Measurements from ENCODE around the gene SEC16A.

SEC16A gene

DNA sequence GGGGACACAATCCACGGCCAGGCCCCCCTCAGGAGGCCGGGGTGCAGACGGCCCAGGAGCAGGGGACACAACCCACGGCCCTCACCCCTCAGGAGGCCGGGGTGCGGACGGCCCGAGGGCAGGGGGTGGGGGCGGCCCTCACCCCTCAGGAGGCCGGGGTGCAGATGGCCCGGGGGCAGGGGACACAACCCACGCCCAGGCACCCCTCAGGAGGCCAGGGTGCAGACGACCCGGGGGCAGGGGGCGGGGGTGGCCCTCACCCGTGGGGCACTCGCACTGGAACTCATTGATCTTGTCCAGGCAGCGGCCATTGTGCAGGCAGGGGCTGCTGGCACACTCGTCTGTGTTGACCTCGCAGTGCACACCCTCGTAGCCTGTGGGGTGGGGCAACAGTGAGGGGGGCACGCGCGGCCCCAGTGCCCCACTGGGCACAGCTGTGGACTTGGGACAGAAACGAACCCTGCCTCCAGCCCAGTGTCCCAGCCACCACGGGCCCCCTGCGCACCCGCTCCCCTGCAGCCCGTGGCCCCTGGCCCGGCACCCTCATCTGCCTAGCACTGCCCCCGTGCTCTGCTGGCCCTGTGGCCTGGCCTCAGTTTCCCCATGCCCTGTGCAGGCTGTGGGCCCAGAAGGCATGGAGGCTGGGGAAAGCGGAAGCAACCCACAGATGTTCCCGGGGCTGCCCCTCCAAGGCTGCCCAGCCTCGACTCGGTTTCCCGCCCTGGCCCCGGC is 34.3 kb upstream of the SEC16A start:
- DNase-seq = no peak

DNA sequence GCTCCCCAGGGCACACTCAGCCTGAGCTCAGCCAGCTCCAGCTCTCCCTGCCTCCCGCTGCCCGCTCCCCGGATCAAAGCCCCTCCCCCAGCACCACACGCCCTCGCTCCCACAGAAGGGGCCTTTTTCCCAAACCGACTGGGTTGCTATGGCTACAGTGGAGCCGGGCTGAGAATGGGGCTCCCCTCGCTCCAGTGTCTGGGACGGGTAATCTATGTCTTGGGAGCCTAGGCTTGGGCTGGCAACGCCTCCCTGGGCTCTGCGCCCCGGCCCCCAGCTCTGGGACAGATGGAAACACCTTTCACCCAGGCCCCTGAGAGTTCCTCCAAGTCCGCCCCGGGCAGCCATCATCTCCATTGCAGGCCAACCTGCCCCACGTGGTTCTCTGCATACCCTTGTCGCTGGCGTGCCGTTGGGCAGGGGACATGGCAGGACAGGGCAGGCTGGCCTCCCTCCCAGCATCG is 33.4 kb upstream of the SEC16A start:
- DNase-seq = no peak

DNA sequence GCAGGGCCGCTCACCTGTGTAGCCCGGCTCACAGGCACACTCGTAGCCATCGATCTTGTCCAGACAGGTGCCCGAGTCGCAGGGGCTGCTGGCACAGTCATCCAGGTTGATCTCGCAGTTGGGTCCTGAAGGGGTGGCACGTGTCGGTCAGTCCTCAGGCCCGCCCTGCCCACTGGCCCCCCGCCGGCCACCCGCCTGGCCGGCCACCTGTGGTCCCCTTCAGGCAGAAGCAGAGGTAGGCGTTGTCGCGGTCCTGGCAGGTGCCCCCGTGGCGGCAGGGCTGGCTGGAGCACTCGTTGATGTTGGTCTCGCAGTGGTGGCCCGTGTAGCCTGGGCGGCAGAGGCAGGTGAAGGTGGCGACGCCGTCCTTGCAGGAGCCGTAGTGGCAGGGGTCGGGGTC is 32.4 kb upstream of the SEC16A start:
- no peak for DNase-seq

DNA sequence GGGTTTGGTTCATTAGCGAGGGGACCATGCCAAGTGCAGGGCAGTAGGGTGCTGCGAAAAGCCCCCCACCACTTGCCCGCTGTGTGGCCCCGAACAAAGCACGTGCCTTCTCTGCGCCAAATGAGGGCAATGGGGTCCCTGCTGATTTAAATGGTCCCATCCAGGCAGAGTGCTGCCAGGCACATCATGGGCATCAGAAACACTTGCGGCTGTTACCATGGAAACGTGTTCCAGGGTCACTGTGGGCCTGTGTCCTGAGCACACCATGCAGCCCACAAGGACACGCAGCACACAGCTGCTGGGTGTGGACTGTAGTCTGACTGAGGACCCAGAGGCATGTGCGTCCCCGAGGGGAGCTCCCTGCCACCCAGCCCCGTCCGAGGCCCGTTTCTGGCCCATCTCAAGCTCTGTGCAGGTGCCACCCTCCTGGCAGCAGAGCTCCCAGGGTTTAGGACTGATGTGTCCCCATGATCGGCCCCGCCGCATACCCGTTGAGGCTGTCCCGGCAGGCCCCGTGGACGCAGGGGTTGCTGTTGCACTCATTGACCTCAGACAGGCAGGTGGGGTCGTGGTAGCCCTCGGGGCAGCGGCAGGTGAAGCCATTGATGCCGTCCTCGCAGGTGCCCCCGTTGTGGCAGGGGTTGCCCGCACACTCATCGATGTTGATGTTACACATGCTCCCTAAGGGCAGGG is 31.3 kb upstream of the SEC16A start:
- no peak for DNase-seq

DNA sequence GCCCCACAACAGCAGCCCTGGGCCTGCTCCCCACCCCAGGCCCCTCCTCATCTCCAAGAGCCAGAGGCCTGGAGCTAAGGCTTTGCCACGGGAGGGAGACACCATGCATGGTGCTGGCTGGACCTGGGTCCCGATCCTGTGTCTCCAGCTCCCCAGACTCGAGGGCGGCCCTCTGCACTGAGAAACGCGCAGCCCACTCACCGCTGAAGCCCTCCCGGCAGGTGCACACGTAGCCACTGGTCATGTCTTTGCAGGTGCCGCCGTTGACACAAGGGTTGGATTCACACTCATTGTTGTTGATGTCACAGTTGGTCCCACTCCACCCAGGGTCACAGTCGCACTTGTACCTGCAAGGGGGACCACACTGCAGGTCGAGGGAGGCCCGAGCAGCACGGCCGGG is 30.4 kb upstream of the SEC16A start:
- DNase-seq = no peak

DNA sequence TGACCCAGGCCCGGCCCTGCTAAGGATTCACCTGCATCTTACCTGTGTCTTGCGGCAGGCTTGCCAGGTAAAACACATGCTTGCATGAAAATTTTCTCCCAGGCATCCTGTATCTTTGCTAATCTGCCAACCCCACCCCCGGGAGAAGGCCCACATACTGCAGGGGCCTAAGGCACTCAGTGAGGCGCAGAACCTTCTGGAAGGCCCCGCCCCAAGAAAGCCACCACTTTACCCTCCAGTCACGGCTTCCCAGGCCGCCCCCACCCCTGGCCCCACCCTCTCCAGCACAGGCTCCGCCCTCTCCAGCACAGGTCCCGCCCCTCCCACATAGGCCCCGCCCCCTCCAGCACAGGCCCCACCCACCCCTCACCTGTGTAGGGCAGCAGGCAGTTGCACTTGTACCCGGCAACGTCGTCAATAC is 29.8 kb upstream of the SEC16A start:
- DNase-seq = no peak

DNA sequence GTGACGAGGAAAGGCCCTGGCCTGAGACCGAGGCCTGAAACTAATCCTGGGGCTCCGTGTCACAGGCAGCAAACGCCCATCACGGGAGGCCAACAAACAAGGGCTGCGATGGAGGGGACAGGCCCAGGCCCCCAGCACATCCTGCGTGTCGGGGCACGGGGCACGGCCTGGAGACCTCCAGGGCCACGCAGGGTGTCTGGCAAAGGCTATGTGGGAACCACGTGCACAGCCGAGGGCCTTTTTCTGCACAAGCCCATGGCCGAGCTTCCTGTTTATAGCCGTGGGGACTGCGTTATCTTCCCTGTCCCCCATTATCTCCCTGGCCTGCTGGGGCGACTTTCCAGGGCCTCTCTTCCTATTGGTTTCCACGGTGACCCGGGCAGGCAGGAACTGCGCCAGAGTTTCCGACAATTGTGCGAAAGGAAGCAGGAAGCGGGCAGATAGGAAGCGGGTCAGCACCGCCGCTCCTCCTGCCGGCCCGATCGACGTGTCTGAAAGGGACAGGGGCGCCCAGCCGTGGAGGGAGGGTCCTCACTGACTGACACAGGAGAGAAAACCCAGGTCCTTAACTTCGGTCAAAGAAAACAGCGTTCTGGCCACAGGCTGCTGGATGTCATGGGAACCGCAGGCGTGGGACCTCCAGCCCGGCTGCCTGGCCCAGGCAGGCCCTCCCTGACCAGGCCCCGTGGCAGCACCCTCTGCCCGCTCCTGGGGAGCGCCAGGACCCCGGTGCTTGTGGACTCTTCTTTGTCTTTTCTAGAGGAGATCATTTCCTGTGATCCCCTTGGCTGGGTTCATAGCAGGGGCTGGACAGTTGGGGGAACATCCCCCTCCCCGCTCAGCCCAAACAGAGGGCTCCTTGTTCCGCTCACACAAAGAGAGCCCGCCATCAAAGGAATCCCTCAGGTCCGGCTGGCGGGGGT is 29.1 kb upstream of the SEC16A start:
- DNase-seq = no peak

DNA sequence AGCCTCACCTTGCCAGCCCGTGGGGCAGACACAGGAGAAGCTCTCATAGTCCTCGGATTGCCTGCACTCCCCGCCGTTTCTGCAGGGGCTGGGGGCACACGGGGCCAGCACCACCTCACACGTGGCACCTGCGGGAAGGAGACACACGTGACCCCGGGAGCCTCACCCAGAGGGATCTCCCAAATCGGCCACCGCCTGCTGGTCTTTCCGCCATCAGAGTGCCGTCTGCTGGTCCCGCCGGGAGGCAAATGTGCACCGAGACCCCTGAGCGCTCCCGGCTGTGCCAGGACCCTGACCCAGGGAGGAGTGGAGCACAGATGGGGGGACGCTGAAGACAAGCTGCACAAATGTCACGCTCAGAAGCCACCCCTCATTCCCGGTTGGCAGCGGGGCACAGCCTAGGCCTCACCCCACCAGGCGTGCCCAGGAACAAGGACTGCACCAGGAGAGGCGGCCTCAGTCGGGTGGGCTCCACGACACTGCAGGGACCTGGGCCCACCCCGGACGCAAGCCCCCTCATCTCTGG is 28.4 kb upstream of the SEC16A start:
- no peak for DNase-seq

DNA sequence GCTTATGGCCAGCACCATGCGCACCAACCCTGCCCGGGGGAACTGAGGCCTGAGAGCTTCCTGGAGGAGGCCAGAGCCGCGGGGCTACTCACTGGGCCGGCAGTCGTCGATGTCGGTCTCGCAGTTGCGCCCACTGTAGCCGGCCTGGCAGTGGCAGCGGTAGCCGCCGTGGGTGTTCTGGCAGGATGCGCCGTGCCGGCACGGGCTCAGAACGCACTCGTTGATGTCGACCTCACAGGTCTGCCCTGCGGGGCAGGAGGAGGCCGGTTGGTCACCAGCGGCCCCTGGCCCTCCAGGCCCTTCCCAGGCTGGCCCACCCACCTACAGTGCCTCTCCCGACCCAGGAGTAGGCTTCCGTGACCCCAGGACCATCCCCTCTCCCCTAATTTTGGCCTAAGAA is 27.7 kb upstream of the SEC16A start:
- DNase-seq = no peak

DNA sequence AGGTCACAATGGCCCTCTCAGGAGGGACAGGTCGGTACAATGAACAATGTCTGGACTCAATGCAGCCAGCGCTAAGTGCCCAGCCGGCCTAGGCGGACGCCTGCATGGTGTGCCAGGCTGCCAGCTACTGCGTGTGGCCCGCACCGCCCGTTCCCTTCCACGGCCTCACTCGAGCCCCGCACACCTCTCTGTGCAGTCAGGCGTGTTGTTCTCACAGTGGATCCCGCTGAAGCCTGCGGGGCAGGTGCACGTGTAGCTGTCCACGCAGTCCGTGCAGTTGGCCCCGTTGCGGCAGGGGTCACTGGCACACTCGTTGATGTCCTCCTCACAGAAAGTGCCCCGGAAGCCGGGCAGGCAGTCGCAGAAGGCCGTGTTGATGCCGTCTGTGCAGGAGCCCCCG is 26.7 kb upstream of the SEC16A start:
- no peak for DNase-seq

DNA sequence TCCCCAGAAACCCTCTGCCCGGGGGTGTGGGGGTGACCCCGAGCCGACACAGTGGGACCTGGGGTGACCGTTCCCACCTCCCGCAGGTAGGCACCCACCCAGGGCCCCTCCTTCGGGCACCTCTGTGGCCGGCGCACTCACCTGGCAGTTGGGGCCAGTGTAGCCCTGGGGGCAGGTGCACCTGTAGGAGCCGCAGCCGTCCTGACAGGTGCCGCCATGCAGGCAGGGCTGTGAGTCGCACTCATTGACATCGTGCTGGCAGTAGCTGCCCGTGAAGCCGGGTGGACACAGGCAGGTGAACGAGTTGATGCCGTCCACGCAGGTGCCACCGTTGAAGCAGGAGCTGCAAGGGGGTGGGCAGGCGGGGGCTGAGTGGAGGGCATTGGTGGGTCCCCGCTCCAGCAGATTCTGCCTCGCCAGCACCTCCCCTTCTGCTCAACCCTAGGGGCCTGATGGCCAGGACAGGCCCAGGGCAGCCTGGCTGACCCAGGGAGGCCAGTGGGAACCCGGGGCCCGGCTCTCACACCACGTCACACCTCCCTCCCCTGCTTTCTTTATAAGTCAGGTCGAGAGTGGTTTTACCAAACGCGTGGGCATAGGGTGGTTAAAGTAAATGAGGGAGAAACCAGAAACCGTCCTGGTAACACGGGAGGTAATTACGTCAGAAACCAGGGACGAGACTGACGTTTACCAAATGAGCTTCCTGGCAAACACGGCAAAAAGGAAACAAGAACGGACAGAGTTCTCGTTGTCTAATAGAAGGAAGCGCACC is 26.1 kb upstream of the SEC16A start:
- DNase-seq = no peak

DNA sequence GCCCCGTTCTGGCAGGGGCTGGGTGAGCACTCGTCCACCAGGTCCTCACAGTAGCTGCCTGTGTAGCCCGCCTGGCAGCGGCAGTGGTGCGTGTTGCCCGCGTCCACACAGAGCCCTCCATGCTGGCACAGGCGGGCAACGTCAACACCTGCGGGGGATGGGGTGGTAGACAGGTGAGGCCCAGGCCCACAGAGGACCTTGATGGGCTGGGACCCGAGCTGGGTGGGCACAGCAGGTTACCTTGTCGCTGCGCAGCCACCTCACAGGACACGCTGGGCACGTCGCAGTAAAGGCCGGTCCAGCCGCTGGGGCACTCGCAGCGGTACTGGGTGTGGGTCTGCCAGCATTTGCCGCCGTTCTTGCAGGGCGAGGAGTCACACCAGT is 25.1 kb upstream of the SEC16A start:
- DNase-seq = no peak

DNA sequence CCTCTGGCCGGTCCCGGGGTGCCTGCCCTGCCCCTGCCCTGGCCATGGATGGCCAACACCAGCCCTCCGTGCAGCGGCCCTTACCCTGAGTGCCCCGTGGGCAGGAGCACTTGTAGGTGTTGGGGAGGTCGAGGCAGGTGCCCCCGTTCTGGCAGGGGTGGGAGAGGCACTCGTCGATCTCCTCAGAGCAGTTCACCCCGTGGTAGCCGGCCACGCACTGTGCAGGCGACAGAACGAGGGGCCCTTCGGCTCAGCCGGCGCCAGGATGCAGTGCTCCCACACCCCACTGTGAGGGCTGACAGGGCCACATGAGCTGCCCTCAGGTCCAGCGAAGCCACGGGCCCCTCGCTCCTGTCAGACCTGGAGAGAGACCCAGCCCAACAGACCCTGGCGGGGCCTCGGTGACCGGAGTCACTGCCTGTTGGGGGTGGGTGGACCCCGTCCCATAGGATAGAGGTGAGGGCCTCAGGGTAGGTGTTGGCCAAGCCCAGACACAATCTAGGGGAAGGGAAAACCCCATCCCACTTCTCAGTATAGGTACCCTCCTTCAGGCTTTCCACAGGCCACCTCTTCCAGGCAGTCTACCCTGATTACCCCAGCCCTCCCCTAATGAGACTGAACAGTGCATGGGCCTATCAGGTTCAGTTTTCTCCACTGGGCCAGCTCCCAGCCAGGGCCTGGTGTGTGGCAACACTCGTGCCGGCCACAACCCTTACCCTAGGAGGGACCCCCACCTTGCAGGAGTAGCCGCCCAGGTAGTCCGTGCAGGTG is 24.6 kb upstream of the SEC16A start:
- DNase-seq = no peak

DNA sequence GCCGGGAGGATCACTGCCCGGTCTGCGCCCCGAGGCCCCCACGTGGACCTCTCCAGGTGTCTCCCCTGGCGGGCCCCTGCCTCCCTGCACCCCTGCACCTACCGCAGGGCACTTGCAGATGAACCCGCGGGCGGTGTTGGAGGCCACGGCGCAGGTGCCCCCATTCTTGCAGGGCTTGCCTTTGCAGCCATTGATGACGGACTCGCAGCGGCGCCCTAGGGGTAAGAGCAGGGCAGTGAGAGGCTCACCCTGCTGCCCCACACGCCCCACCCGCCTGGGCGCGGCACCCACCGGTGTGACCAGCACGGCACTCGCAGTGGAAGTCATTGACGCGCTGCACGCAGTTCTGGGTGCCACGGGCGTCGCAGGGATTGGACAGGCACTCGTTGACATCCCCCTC is 23.6 kb upstream of the SEC16A start:
- no peak for DNase-seq

DNA sequence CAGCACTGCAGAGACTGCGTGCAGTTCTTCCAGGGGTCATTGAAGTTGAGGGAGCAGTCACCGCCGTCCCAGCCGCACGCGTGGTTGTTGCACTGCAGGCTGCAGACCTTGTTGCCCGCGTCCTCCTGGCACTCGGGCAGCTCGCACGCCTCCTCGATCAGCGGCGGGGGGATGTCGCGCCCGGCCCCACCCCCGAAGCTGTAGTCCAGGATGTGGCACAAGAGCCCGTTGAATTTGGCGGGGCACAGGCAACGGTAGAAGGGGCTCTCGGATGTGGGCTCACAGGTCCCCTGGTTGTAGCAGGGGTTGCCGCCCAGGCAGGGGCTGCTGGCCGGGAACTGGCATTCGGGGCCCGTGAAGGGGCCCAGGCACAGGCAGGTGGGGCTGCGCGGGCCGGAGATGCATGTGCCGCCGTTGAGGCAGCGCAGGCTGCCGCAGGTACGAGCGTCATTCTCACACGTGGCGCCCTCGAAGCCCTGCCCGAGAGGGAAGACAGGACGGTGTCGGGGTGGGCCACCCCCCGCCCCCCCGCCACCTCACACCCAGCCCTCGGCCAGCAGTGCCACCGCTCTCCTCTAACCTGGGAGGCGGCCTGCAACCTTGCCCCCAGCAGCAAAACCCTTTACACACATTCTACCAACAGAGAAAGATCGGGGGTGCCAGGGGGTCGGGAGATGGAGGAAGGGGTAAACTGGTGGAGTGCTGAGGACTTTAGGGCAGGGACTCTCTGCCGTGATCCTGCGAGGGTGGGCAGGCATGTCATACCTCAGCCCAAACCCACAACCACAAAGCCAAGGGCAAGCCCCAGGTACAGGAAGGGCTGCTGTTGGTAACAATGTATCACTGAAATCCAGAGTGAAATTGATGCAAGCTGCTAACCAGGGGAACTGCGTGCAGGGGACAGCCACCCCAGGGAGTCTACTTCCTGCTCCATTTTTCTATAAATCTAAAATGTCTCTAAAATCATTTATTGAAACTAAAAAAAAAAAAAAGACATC is 22.9 kb upstream of the SEC16A start:
- no peak for DNase-seq

DNA sequence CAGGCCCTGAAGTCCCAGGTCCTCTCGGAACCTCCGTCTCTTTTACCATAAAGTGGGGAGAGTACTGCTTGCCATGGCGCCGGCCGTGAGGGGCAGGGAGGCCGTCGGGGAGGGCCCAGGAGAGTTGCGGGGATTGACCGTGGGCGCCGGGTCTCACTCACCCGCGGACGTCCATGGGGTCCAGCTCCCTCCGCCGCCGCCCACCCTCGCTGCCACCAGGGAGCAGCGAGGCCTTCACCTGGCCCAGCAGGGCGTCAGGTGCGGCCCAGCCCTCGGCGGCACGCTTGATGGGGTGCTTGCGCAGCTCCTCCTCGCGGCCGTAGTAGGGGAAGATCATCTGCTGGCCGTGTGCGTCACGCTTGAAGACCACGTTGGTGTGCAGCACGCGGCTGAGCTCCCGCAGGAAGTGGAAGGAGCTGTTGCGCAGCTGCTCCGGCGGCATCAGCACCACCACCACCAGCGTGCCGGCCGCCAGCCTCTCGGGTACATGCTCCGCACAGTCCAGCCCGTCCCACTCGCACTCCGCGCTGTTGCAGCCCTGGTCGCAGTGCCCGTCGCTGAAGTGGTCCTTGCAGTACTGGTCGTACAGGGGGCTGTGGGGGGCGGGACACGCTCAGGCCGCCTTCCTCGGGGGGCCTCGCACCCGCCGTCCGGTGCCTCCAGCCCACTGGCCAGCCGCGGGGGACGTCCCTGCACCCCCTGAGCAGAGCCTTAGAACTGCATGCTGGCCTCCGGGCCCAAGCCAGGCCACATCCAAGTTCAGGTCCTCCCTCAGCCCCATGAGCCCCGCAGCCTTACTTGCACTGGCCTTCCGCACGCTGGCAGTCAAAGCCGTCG is 21.9 kb upstream of the SEC16A start:
- DNase-seq = no peak

DNA sequence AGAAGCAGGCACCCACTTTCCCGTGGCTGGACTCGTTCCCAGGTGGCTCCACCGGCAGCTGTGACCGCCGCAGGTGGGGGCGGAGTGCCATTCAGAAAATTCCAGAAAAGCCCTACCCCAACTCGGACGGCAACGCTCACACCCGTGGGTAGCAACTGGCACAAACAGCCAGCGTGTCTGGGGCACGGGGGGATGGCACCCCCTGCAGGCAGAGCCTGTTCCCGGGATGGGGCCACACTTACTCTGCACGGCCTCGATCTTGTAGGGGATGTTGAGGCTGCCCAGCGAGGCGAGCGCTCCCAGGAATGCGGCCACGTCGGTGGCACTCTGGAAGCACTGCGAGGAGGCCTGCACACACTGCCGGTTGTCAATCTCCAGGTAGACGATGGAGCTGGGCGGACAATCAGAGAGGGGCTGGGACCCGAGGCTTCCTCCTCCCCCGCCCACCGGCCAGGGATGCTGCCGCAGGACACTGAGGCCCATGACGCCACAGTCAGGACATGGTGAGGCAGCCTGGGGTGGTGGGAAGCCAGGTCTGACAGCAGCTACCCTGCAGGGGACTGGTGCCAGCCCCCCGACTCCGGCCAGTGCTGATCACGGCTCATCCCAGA is 20.2 kb upstream of the SEC16A start:
- DNase-seq = no peak

DNA sequence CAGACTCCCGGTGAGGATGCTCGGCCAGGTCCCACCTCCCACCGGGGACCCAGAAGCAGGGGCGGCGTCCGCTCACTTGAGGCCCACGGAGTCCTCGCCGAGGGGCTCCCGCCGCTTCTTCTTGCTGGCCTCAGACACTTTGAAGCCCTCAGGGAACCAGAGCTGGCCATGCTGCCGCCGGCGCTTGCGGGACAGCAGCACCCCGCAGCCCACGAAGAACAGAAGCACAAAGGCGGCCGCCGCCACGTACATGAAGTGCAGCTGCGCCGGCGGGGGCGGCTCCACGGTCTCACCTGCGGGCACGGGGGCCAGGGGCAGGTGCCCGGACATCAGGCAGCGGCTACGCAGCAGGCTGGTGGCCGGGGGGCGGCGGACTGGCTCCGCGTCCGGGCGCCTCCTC is 19.4 kb upstream of the SEC16A start:
- no peak for DNase-seq

DNA sequence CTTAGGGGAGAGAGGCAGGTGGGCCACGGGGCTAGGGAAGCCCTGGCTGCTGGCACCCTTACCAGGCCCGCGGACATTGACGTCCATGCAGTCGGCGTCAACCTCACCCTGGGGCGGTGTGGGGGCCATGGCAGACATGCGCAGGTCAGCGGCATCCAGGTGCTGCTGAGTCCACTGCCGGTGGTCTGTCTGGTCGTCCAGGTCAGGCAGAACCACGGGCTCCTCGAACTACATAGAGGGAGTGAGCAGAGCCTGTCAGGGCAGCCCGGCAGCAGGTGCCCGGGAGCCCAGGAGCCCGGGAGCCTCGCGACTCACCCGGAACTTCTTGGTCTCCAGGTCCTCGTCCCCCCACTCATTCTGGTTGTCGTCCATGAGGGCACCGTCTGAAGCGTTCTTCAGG is 18.8 kb upstream of the SEC16A start:
- DNase-seq = no peak

Data from DMS79 (cell line).